ENCODE data around the gene NAV2. TPM values are rescaled to one million over a fixed set of nuclear protein-coding genes. Genes with fewer than 3 reads are reported as not detected.

NAV2 gene, protein sequence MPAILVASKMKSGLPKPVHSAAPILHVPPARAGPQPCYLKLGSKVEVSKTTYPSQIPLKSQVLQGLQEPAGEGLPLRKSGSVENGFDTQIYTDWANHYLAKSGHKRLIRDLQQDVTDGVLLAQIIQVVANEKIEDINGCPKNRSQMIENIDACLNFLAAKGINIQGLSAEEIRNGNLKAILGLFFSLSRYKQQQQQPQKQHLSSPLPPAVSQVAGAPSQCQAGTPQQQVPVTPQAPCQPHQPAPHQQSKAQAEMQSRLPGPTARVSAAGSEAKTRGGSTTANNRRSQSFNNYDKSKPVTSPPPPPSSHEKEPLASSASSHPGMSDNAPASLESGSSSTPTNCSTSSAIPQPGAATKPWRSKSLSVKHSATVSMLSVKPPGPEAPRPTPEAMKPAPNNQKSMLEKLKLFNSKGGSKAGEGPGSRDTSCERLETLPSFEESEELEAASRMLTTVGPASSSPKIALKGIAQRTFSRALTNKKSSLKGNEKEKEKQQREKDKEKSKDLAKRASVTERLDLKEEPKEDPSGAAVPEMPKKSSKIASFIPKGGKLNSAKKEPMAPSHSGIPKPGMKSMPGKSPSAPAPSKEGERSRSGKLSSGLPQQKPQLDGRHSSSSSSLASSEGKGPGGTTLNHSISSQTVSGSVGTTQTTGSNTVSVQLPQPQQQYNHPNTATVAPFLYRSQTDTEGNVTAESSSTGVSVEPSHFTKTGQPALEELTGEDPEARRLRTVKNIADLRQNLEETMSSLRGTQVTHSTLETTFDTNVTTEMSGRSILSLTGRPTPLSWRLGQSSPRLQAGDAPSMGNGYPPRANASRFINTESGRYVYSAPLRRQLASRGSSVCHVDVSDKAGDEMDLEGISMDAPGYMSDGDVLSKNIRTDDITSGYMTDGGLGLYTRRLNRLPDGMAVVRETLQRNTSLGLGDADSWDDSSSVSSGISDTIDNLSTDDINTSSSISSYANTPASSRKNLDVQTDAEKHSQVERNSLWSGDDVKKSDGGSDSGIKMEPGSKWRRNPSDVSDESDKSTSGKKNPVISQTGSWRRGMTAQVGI (N-terminal part only)
- total RNA-seq, result 10 to 100 TPM; 21.9 to 65.9 (median 30.9) TPM
- long read RNA-seq, donor 1, partial matches to known transcripts, result 11 of 24 reads
- long read RNA-seq, donor 1, other reads (novel, unspliced or antisense), result 12 of 24 reads
- long read RNA-seq, donor 2, partial matches to known transcripts, result 1 of 4 reads
- long read RNA-seq, donor 2, other reads (novel, unspliced or antisense), result 3 of 4 reads

DNA sequence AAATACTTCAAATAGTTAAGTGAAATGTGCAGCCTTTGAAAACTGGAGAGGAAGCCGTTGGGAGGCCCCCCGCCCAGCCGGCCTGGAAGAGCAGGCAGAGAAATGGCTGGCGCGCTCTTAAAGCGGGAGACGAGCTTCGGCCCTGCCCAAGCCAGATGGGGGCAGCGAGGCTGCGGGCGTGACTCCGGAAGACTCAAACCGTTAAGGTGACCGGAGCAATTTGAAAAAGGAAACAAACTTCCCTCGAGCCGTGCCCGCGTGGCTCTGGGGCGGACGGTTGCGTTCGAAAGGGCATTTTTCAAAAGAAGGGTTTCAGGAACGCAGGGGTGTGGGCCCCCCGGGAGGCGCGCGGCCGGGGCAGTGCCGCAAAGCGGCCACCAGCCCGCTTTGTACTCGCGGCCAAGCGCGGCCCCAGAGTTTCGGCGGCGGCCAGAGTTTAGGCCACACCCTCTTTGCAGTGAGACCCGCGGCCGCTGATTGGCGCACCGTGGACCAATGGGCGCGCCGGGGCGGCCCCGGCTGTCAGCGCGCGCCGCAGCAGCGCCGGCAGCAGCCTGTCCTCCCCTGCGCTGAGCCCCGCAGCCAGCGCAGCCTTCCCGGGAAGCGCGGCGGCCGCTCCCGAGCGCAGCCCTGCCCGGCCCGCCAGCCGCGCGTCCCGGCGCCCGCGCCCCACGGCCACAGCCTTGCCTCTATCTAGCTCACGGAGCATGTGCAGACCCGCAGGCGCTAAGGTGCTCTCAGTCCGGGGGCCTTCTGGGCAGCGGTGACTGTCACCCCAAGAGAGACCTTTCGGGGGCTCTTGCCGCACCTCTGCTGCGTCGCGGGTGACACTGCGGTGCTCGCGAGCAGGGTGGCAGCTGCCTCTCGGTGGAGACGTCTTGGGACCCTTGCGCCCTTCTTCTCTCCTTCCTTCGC is at the start of gene NAV2:
Gene NAV2, plus strand, starts transcription at position 557 of the 915 bp plus-strand sequence. CDS start 859 bp downstream, outside the sequence.
- peak; percentile 99 for ATAC-seq

DNA sequence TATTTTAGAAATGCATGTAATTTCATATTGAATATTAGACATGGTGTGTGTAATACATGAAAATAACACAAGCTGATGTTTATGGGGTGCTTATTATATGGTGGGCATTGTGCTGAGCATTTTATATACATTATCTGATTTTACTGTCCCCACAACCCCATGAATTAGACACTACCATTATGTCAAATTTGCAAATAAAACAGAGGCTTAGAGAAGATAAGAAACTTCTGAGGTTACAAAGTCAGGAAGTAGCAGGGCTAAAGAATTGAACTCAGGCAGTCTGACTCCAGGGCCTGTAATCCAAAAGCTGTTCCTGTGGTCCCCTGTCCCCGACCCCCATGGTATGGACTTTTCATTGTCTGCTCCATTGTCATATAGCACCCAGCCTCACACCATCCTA is 49.4 kb upstream of the NAV2 start:
- DNase-seq (no peak), ATAC-seq (no peak)
- intact Hi-C loops (cut with DNase I, micrococcal nuclease), result no loop called here
- Histone ChIP-seq H3K4me1 (ENCODE audit: low read depth) (no peaks in the 10 kb centered on the region), H3K9me3 (no peaks in the 10 kb centered on the region), H3K36me3 (ENCODE audit: low read depth) (no peaks in the 10 kb centered on the region), H3K4me3 (no peak overlapping the region)
- TF ChIP-seq, protein P1, sequence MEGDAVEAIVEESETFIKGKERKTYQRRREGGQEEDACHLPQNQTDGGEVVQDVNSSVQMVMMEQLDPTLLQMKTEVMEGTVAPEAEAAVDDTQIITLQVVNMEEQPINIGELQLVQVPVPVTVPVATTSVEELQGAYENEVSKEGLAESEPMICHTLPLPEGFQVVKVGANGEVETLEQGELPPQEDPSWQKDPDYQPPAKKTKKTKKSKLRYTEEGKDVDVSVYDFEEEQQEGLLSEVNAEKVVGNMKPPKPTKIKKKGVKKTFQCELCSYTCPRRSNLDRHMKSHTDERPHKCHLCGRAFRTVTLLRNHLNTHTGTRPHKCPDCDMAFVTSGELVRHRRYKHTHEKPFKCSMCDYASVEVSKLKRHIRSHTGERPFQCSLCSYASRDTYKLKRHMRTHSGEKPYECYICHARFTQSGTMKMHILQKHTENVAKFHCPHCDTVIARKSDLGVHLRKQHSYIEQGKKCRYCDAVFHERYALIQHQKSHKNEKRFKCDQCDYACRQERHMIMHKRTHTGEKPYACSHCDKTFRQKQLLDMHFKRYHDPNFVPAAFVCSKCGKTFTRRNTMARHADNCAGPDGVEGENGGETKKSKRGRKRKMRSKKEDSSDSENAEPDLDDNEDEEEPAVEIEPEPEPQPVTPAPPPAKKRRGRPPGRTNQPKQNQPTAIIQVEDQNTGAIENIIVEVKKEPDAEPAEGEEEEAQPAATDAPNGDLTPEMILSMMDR (IDR thresholded peaks at IDR 0.05), result no peak

More for the DNA sequence above, at the start of gene NAV2:
- Histone ChIP-seq H3K4me3 (peak within 1 kb of the TSS; percentile 26), H3K36me3 (ENCODE audit: low read depth) (no peaks in the 10 kb centered on the region), H3K4me1 (ENCODE audit: low read depth) (peaks cover 21% of the 10 kb centered on the region), H3K9me3 (no peaks in the 10 kb centered on the region)
- intact Hi-C loops (cut with DNase I, micrococcal nuclease), result no loop called here
- DNase-seq, result peak; percentile 89 to 92 (median 92)
- TF ChIP-seq, protein P1 (IDR thresholded peaks at IDR 0.05), result no peak

DNA sequence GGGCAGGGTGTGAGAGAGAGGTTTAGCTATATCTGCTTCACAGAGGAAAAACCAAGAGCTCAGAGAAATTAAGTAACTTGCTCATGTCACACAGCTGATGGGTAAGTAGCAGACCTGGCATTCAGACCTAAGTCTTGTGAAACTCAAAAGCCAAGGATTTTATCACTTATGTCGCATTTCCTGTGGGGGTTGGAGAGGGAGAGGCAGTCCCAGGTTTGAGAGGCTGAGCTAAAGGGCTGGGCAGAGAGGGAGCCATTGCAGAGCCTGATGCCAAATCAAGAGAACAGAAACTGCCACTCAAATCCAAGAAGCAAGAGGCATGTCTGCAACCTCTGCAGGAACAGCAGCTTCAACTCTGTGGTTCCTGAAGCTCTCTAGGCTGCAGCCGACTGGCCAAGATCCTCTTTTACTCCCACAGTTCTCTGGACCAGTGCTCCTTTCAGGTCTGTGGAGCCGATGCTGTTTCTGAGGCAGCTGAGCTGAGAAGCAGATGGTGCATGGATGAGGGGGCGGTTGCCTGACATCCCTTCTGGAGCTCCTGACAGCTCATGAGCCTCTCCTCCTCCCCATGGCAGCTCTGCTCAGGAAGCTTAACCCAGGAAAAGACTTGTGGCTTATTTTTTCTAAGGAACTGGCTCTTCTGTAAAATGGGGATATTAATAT is 47.6 kb upstream of the NAV2 start:
- TF ChIP-seq, protein P1 (IDR thresholded peaks at IDR 0.05), result no peak
- no peak overlapping the region for H3K4me3 ChIP-seq
- no peaks in the 10 kb centered on the region for H3K36me3 ChIP-seq (ENCODE audit: low read depth)
- H3K9me3 ChIP-seq, result no peaks in the 10 kb centered on the region
- no peak for DNase-seq
- intact Hi-C loops (cut with DNase I, micrococcal nuclease), result no loop called here
- no peaks in the 10 kb centered on the region for H3K4me1 ChIP-seq (ENCODE audit: low read depth)
- ATAC-seq, result no peak

DNA sequence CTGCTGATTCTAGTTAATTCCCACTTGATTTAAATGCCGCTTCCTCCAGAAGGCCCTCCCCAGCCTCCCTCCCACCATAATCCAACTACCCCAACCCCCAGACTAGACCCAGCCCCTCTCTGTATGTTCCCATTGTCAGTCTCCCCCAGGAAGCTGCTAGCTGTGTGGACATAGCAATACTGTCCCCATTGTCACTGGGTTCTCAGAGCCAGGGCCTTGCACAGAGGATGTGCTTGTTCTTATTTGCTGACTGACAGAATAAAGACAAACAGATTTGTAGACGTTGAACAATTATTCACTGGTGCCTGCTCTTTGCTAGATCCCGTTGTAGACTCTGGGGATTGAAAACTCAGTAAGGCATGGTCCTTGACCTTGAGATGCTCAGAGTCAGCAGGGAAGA is 45.7 kb upstream of the NAV2 start:
- H3K9me3 ChIP-seq, result no peaks in the 10 kb centered on the region
- intact Hi-C loops (cut with DNase I, micrococcal nuclease), result no loop called here
- no peaks in the 10 kb centered on the region for H3K4me1 ChIP-seq (ENCODE audit: low read depth)
- DNase-seq (no peak), ATAC-seq (no peak)
- no peak overlapping the region for H3K4me3 ChIP-seq
- no peaks in the 10 kb centered on the region for H3K36me3 ChIP-seq (ENCODE audit: low read depth)
- TF ChIP-seq, protein P1 (IDR thresholded peaks at IDR 0.05), result no peak

Measured in mucosa of descending colon (tissue), 3 donors.